GM18907 (cell line): Measurements from ENCODE around the gene TAL1.
"Not testable (repeated sequence)": the region's sequence is repeated elsewhere in the genome, so short reads cannot be mapped to it uniquely, and the experiment has no call there.

ENCODE experiments used
- ATAC-seq: cut with Tn5 transposase; IDR thresholded peaks from one replicate; pipeline ENCODE4 v1.9.1; 2021; ENCODE audit warnings: mild to moderate bottlenecking, moderate library complexity; ENCODE audit not compliant: unreplicated experiment

Gene TAL1

DNA sequence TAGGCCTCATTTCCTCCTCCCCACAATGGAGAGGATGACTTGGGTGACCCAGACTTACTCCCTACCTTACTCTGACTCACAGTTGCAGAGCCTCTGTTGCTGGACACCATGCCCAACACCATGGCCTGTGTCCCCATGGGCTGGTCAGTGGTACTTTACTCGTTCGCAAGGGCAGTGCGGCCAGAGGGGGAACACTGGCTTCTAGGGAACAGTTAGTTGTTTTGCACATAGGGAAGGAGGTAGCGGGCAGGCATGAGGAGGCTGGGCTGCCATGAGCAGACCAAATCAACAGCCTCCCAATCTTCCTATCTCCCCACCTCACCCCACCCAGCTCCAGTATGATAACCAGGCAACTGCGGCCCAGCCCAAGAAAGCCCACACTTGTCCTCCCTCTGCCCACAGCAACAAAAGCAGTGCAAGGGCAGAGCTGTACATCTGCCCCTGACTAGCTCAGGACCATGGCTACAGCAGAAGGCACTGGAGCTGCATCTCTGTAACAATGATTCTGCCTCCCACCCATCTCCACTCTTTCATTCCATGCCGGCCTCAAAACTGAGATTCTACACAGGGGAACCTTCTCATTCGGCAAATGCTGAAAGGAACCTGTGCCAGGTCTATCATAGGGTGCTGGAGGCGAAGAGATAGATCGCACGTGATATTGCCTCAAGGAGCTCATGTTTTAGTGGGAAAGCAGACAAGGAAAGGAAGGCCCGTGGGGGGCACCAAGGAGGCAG lies 18.6 kb downstream of the TAL1 start:
- ATAC-seq = no peak

DNA sequence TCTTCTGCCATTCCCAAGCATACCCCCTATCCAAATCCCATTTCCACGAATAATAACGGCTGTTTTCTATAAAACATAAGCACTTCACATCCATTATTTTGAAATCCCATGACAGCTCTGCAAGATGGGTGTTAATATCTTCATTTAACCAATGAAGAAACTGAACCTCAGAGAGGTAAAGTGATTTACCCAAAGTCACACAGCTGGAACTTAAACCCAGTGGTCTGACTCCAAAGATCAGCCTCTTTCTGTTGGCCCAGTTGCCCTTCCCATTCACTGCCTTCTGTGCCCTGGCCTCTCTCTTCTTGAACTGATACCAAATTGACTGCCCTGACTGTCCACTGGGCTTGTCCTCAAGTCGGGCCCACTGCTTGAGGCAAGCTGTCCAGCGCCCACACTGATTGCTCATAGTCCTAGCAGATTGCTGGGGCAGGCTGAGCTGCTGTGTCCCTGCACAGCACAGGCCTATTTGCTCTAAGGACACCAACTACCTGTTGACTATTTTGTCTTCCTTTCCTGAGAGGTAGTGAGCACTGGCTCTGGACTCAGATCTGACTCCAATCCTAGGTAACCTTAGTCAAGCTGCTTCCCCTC lies 19.3 kb downstream of the TAL1 start:
- no peak for ATAC-seq

DNA sequence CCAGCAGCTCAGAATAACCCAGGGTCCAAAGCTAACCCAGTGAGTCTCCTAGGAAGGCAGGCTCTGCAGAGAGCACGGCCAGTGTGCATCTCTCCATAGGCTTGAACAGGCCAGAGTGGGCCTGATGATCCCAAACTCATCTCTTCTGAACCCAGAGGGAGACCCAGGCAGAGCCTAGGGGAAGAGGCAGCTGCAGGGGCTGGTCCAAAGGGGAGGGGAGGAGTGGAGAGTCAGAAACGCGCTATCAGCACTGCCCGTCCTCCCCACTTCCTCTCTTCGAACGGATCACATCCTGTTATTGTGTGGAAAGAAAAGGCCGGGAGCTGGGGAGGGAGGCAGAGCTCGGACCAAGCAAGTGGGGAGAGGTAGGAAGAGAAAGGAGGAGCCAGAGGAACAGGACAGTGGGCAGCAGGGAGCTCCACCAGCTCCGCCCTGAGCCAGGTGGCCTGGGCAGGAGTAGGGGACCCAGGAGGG lies 20.2 kb downstream of the TAL1 start:
- no peak for ATAC-seq

DNA sequence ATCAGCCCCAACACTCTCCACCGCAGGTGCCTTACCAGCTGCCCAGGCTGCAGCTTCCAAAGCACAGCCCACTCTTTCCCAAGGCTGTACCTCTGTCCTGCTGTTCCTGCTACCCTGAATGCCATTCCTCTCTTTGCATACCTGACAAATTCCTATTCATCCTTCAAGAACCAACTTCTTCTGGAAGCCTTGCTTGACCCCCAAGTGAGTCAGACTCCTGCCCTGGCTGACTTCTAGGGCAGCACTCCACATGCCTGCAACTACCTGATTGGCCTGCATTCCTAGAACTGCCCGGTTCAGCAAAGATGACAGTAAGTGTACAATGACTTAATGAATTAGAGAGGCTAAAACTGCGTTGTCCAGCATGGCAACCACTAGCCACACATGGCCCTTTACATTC lies 21.4 kb downstream of the TAL1 start:
- ATAC-seq = no peak

DNA sequence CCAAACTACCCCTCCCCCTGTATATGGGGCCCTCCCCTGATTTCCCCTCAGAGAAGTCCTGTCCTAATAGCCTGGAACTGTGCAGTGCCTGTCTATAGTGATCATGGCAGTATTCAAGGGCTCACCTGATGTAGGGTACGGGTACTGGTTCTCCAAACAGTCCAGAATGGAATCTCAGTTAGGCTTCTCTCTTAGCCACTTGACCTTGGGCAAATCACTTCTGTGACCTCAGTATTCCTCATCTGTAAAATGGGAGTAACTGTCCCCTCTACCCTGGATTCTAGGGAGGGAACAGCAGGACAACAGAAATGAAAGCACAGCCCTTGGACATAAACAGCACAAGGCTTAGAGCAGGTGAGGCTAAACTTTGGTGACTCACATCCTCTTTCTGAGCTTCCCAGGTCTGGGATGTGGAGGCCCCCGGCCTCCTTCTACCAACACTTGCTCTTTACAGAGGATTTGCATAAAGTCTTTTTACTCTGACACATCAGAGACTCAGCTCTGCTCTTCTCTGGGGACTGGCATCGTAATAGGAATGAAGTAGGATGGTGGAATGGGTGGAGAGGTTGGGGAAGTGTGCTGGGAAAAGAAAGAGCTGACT lies 22.2 kb downstream of the TAL1 start:
- ATAC-seq = no peak

DNA sequence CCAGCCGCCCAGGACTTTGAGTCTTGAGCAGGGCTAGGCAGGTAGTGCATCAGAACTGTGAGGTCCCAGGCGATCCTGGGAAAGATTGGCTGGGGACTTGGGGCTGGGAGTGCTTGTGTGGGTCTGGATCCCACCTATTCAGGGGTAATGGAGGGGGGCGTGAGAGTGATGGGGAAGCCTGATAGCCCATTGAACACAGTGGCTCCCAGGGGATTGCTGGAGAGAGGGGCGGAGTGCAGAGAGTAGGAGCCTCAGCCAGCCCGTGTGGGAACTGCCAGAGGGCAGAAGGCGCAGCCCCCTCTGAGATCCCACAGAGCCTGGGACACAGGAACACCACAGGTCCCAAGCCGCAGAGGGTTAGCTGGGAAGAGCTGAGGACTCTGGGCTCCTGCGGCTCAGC lies 22.9 kb downstream of the TAL1 start:
- no peak for ATAC-seq

DNA sequence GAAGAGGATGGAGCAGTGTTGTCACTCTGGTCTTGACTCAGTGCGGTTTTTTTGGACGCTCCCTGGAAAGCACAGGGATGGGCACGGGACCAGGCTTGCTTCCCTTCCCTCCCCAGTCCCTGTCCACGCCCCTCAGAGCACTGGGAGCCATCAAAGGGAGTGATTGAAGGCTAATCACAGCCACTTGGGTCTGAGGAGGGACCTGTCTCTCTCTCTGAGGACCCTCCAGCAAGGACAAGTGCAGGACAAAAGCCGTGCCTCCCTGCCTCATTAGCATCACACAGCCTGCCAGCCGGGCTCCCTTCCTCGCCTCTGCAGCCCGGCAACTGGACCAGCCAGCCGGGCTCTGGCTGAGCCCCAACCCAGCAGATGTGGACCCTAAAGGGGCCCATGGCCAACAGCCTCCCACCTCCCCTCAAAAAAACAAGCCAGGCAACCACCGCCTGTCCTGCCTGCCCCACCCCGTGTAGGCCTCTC lies 23.6 kb downstream of the TAL1 start:
- no peak for ATAC-seq

DNA sequence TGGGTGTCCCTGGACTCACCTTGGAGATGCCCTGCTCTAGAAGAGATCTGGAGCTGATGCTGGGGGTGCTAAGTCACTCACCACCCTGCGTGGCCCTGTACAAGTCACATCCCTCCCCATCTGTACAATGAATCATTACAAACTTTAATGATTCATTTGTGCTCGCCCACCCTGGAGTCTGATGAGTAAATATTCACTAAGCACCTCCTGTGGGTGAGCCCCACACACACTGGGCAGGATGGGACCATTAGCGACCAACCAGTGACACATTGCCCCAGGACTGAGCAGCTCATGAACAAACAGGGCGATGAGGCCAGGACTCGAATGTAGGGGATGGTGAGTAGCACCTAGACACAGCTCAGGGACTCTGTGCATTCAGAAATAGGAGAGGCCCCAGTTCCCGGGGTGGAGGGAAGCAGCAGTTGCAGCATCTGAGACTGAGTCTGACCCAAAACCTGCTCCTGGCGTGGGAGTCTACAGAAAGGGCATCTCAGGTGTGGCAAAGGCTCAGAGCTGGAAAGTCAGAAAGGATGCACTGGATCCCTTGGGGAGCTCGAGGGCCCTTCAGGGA lies 24.1 kb downstream of the TAL1 start:
- no peak for ATAC-seq

DNA sequence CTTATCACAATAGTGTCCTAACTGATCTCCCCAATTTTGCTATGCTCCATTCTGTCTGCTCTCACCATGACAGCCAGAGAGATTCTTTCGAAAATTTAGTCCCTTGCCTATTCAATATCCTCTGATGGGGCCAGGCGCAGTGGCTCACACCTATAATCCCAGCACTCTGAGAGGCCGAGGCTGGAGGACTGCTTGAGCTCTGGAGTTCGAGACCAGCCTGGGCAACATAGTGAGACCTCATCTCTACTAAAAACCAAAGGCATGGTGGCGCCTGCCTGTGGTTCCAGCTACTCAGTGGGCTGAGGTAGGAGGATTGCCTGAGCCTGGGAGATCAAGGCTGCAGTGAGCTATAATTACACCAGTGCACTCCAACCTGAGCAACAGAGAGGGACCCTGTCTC lies 26.1 kb downstream of the TAL1 start:
- no peak for ATAC-seq

DNA sequence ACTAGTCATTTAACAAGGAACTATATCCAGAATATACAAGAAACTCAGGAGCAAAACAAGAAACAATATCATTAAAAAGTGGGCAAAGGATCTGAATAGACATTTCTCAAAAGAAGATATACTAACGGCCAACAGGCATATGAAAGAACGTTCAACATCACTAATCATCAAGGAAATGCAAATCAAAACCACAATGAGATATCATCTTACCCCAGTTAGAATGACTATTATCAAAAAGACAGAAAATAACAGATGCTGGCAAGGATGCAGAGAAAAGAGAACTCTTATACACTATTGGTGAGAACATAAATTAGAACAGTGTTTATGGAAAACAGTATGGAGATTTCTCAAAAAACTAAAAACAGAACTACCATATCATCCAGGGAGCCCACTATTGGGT lies 28.5 kb downstream of the TAL1 start:
- not testable (repeated sequence) for ATAC-seq

DNA sequence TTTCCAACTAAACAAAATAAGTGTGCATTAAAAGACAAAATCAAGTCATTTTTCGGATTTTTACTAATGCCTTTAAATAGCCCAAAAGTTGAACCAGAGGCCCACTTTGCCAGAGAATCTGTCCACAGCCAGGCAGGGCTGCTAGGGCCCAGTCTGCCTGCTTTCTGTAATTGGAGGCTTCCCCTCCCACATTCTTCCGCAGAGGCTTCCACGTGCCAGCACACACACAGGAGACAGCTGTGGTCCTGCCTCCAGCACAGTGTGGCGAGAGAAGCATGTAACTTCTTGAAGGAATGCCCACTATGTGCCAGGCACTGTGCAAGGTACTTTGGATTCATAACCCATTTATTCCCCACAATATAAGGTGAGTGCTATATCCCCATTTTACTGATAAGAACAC lies 30.8 kb downstream of the TAL1 start:
- ATAC-seq = no peak

DNA sequence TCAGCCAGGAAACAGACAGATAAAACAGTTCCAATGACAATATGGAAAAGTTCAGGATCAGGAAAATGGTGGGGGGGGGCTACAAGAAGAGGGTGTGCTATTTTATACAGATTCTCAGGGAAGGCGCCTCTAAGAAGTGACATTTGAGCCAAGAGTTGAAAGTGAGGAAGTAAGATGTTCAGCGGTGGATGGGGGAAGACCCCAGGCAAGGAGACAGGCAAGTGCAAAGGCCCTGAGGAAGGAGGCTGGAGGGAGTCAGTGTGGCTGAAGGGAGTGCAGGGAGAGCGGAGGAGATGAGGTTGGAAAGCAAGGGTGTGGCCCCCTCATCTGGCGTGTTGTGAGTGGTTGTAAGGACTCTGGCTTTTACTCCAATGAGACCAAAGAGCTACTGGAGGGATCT lies 33.8 kb downstream of the TAL1 start:
- ATAC-seq = no peak

DNA sequence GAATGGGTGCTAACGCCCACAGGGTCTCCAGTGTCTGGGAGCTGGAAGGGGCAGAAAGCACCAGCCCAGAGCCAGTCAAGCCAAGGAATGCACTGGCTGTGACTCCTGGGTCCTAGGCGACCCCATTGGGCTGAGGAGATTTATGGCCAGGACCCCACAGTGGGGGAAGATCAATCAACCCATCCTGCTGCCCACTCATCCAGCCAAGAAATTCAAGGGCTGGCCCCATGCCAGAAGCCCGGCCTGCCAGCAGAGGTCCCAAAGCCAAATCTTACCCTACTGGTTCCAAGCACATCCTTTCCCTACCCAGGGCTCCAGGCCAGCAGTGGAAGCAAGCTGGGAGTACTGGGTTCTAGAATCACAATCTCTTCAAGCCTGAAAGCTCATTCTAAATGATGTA lies 35.4 kb downstream of the TAL1 start:
- ATAC-seq = no peak

DNA sequence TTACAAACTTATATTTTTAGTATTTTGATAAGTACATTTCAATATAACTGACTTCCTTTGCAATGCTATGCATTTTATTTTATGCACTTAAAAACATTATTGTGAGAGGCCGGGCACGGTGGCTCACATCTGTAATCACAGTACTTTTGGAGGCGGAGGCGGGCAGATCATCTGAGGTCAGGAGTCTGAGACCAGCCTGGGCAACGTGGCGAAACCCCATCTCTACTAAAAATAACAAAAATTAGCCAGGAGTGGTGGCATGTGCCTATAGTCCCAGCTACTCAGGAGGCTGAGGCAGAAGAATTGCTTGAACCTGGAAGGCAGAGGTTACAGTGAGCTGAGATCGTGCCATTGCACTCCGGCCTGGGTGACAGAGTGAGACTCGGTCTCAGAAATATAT lies 36.0 kb downstream of the TAL1 start:
- not testable (repeated sequence) for ATAC-seq

DNA sequence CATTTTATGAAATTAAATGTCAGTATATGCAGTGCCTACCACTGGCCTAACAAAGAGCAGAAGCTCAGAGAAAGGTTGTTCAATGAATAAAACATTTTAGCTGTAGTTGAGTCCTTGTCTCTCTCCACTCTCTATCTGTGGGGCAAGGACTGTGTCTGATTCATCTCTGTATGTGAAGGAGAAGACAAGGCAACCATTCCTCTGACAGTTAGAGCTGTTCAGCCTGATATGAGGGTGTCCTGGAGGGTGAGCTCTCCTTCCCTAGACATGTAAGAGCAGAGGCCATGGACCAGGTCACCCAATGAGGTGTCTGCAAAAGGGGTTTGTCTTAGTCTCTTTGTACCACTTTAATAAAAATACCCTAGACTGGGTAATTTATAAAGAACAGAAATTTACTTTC lies 37.7 kb downstream of the TAL1 start:
- no peak for ATAC-seq

DNA sequence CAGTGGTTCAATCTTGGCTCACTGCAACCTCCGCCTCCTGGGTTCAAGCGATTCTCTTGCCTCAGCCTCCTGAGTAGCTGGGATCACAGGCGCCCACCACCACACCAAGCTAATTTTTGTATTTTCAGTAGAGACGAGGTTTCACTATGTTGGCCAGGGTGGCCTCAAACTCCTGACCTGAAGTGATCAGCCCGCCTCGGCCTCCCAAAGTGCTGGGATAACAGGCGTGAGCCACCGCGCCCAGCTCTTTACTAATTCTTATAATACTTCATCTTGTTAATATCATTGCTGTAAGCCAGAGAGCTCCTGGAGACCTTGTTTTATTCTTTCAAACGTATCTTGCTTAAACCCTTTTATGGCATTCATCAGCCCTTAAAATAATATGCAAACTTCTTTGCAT lies 38.5 kb downstream of the TAL1 start:
- not testable (repeated sequence) for ATAC-seq

DNA sequence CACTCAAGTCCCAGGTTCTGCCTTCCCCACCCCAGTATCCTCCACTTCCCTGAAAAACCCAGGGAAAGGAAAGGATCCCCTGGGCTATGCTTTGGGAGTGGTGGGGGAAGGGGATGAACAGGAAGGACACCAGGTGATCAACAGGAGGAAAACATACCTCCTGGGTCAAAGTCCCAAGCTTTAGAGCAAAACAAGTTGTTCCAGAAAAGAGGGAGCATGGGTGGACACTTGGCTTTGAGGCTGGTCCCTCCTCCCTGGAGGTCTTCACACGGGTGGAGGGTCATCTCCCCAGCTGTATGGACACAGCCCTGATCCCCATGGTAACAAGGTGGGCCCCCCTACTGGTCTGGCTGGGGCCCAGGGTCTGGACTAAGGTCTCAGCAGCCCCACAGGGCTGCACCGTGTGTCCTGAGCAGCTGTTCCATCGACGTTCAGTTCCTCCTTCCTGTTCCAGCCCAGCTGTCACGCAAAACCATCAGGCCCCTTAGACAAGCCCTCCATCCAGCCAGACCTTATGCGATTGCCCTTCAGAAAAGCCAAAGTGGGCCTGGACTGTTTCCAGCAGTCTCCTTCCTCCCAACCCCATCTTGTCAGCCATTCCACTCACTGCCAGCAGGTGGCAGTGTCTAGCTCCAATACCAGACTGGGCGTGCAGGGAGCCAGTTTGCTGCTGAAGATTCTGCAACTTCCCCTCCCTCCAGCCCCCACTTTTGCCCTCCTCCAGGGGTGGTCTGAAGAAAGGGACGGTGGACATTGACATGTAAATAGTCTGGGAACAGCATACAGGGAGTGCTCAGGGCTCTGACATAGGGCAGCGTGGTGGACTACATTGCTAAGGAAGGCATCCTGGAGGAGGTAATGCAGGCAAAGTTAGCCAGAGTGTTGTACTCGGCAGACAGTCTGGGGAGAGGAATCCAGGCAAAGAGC lies 39.3 kb downstream of the TAL1 start:
- ATAC-seq = peak; percentile 67

DNA sequence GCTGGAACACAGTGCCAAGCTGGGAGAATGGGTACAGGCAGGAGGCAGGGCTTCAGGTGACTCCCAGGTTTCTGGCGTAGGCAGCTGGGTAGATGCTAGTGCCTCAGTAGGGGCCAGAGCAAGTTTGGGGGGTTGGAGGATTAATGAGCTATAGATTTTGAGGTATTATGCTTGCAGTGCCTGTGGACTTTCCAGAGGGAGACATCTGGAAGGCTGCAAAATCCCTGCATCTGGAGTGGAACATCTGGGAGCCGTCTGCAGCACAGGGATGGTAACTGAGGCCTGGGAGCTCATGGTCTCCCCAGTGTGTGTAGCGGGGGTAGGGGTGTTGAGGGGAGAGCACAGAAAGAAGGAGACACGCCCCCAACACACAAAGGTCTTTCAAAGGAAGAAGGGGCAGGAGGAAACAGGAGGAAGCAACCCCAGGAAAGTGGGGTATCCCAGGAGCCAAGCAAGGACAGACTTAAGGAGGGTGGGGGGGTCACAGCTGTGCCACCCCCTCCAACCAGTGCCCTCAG lies 40.0 kb downstream of the TAL1 start:
- ATAC-seq = no peak

DNA sequence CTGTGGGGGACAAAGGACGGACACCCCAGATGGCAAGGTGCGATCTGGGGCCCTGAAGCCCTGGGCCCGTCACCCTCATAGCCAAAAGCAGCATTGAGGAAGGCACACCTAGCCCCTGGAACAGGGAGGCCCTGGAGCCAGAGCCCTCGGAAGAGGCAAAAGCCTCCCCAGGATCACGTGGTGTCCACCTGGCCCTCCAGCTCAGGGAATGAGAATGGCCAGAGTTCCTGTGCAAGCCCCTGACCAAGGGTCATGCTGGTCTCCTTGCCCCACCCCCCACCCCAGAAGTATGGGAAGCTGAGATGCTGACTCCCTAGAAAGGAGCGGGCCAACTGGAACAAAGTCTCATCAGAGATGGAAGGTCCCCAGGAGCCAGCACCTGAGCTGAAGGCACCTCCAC lies 41.2 kb downstream of the TAL1 start:
- no peak for ATAC-seq

DNA sequence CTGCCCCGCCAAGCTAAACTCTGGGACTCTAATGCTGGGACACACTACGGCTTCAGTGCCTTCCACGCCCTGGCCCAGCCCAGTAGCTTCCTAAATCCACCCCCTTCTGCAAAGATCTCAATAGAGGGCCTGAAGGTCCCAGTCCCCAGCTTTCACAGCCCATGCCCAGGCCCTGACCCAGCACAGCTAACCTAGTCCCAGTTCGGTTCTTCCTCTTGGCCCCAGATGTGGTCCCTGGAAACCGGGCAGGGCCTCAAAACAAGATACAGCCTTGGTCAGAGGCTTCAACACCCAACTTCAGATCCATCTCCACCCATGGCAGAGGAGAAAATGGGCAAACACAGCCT lies 41.5 kb downstream of the TAL1 start:
- no peak for ATAC-seq
